Measurements from ENCODE around the gene DCLK1. TPM values are rescaled to one million over a fixed set of nuclear protein-coding genes. Genes with fewer than 3 reads are reported as not detected.

The DCLK1 gene
- total RNA-seq, 2 donors from 2014 or later = 4.7 to 10.1 TPM

- Histone ChIP-seq H3K27me3 (no peaks in the 10 kb centered on the region), H3K9me3 (no peaks in the 10 kb centered on the region), H3K36me3 (no peaks in the 10 kb centered on the region), H3K27ac (no peak overlapping the region), H3K4me3 (no peak overlapping the region), H3K4me1 (no peaks in the 10 kb centered on the region)
- no peak for TF ChIP-seq CTCF (IDR thresholded peaks at IDR 0.05)
- no peak for DNase-seq (ENCODE audit: low spot score)
Measured at GRCh38 chr13:35787937-35788336, 343.2 kb downstream of the DCLK1 start.

- H3K9me3 ChIP-seq = no peaks in the 10 kb centered on the region
- no peaks in the 10 kb centered on the region for H3K36me3 ChIP-seq
- H3K27me3 ChIP-seq = no peaks in the 10 kb centered on the region
- H3K4me3 ChIP-seq = no peak overlapping the region
- no peak for TF ChIP-seq CTCF (IDR thresholded peaks at IDR 0.05)
- no peak overlapping the region for H3K27ac ChIP-seq
- DNase-seq (ENCODE audit: low spot score) = no peak
- H3K4me1 ChIP-seq = no peaks in the 10 kb centered on the region
Measured at GRCh38 chr13:35785576-35786303, 345.4 kb downstream of the DCLK1 start.

- DNase-seq (ENCODE audit: low spot score) = no peak
- no peaks in the 10 kb centered on the region for H3K9me3 ChIP-seq
- no peaks in the 10 kb centered on the region for H3K4me1 ChIP-seq
- H3K4me3 ChIP-seq = no peak overlapping the region
- no peaks in the 10 kb centered on the region for H3K36me3 ChIP-seq
- no peak for TF ChIP-seq CTCF (IDR thresholded peaks at IDR 0.05)
- H3K27ac ChIP-seq = no peak overlapping the region
- H3K27me3 ChIP-seq = no peaks in the 10 kb centered on the region
Measured at GRCh38 chr13:35784286-35784951, 346.8 kb downstream of the DCLK1 start.

DNA sequence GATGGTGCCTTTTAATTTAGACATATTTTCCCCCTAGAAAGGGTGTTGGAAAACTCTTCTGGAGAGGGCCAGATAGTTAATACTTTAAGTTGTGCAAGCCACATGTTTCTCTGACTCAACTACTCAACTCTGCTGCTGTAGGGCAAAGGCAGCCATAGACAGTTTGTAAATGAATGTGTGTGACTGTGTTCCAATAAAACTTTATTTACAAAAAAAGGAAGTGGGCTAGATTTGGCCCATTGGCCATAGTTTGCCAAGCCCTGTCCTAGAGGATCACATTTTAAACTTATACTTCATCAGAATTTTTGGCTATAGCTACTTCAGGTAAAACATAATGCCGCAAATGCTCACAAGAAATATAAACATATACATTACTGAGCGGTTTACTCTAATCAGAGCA lies 348.4 kb downstream of the DCLK1 start:
- H3K9me3 ChIP-seq = no peaks in the 10 kb centered on the region
- H3K4me3 ChIP-seq = no peak overlapping the region
- no peaks in the 10 kb centered on the region for H3K27me3 ChIP-seq
- TF ChIP-seq CTCF (IDR thresholded peaks at IDR 0.05) = no peak
- H3K27ac ChIP-seq = no peak overlapping the region
- no peak for DNase-seq (ENCODE audit: low spot score)
- H3K36me3 ChIP-seq = no peaks in the 10 kb centered on the region
- no peaks in the 10 kb centered on the region for H3K4me1 ChIP-seq

DNA sequence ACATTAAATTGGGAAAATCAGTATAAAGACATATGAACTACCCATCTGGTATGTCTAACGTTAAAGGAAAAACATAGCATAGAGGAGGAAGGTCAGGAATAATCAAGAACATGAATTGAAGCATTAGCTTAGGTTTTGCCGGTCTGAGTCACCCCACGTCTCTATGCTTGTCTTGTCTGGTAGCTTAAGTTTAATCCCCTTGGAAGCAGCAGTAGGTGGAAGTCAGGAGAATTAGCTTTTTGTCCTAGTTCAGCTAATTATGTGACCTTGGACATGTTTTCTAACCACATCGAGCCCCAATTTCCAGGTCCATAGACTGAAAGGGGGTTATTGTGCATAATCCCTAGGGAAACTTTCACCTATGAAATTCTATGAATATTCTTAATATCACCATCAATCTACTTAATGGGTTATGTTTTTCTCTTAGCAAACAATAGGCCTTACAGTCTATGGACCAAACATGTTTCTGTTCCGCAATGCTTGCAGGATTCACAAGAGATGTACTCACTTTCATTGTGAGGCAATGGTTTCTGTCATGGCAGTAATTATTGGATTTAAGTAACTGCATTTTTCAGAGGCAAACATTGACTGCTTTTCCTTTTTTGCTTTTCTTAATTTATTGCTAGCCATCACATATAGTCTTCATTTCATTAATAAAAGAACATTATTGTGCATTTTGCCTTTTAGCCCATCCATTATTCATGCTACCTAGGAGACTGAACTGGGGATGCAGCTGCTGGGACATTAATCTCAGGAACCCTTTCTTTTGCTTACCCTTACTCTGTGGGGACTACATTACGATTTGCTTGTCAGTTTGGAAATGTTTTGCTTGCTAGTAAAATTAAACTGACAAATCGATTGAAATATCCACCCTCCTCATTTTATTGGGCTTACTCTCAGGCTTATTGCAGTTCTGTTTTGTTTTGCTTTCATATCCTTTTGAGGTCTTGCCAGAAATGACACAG lies 349.9 kb downstream of the DCLK1 start:
- no peaks in the 10 kb centered on the region for H3K4me1 ChIP-seq
- no peak for DNase-seq (ENCODE audit: low spot score)
- H3K27ac ChIP-seq = no peak overlapping the region
- no peaks in the 10 kb centered on the region for H3K9me3 ChIP-seq
- no peak for TF ChIP-seq CTCF (IDR thresholded peaks at IDR 0.05)
- H3K36me3 ChIP-seq = no peaks in the 10 kb centered on the region
- H3K4me3 ChIP-seq = no peak overlapping the region
- H3K27me3 ChIP-seq = no peaks in the 10 kb centered on the region
